HG03469 (cell line): ENCODE data around the gene LRPAP1.

Source experiments
- ATAC-seq: cut with Tn5 transposase; IDR thresholded peaks from one replicate; pipeline ENCODE4 v1.9.1; 2021; ENCODE audit warnings: mild to moderate bottlenecking, moderate library complexity, moderate number of reproducible peaks; ENCODE audit not compliant: unreplicated experiment

LRPAP1 gene

DNA sequence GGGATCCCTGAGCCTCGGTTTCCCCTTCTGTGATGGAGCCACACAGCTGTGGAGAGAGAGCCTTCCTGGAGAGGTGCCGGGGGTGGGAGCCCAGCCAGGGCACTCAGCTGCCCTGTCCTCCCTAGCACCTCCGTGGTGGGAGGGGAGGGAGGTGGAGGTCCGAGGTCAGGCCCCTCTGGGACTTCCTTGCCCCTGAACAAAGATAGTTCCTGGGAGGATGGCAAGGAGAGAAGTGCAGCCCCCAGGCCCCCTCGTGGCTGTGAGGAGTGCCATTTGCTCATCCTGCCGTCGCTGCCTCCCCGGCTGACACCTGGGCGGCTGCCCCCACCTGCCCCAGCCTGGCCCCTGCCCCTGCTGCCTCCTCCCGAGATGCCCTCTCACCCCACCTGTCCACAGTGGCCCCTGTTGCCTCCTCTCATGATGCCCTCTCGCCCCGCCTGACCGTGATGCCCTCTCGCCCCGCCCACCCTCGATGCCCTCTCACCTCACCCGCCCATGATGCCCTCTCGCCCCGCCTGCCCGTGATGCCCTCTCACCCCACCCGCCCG is 56.4 kb downstream of the LRPAP1 start:
- no peak for ATAC-seq

DNA sequence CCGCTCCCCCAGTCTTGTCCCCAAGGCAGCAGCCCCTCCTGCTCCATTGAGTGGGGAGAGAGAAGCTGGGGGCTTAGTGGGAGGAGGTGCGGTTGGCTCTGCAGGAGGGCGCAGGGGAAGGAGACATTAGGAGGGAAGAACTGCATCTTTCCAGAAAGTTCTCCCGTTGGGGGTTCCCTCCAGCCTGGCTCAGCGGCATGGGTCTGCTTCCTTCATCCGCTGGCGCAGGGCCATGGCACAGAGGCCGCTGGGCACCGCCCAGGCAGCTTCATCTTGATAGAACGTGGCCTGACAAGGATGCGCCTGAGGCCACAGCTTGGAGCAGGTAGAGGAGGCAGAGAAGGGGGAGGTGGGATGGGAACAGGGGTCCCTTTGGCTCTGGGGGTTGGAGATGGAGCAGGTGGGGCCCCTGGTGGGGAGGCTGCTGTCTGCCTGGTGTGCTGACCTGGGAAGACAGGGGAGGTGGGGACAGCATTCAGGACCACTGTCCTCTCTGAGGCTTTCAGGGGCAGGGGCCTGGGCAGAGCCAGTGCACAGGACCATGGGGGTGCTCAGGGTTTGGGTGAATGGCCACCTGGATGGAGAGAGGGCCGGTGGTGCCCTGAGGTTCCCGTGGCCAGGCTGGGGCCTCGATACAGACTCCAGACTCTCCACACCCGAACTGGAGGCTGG is 57.0 kb downstream of the LRPAP1 start:
- no peak for ATAC-seq

GRCh38 chr4:3473996-3474765 is 58.0 kb downstream of the LRPAP1 start:
- ATAC-seq: no peak

DNA sequence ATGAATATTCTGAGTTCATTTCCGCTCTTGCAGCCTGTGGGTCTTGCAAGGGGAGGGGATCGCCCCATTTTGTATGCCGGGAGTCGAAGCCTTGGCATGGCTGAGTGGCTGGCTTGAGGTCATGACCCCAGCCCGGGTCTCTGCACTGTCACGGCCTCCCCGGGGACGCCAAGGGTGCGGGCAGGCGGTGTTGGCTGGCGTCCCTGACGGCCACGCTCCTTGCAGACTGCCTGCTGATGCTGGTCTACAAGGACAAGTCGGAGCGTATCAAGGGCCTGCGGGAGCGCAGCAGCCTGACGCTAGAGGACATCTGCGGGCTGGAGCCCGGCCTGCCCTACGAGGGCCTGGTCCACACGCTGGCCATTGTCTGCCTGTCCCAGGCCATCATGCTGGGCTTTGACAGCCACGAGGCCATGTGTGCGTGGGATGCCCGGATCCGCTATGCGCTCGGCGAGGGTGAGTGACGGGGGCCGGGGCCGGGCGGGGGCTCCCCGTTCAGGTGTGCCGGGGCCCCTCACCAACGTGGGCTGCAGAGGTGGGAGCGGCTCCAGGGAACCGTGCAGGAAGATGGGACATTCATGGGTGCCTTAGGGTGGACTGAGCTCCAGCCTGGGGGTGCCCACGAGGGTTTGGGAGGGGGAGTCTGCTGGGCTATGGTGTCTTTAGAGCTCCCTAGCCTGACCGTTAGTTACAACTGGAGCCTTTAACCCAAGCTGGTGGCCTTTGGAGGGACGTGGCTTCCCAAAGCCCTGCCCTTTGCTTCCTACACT is 58.9 kb downstream of the LRPAP1 start:
- no peak for ATAC-seq

- ATAC-seq: no peak
These were observed 59.6 kb downstream of the LRPAP1 start for GRCh38 chr4:3472411-3473141.

- no peak for ATAC-seq
These were observed 60.3 kb downstream of the LRPAP1 start for GRCh38 chr4:3471886-3472285.

GRCh38 chr4:3471098-3471760 is 61.0 kb downstream of the LRPAP1 start:
- ATAC-seq: no peak

GRCh38 chr4:3470244-3471097 is 61.8 kb downstream of the LRPAP1 start:
- ATAC-seq: no peak

- ATAC-seq: no peak
These were observed 62.6 kb downstream of the LRPAP1 start for GRCh38 chr4:3469386-3470243.

GRCh38 chr4:3468804-3469203 is 63.4 kb downstream of the LRPAP1 start:
- no peak for ATAC-seq

DNA sequence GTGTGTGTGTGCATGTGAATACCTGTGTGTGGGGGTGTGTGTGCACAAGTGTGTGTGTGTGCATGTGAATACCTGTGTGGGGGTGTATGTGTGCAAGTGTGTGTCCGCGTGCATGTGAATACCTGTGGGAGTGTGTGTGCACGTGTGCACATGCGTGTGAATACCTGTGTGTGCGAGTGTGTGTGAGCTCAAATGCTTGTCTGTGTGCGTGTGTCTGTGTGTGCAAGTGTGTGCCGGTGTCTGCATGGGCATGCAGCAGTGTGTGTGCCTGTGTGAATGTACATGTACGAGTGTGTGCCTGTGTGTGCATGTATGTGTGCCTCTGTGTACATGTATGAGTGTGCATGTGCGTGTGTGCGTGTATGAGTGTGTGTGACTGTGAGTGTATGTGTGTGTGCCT is 64.1 kb downstream of the LRPAP1 start:
- no peak for ATAC-seq

GRCh38 chr4:3467601-3468031 is 64.6 kb downstream of the LRPAP1 start:
- ATAC-seq: no peak

GRCh38 chr4:3466691-3467600 is 65.3 kb downstream of the LRPAP1 start:
- ATAC-seq: no peak

GRCh38 chr4:3465698-3466671 is 66.2 kb downstream of the LRPAP1 start:
- ATAC-seq: no peak

- no peak for ATAC-seq
These were observed 67.1 kb downstream of the LRPAP1 start for GRCh38 chr4:3464911-3465697.
